SK-N-SH (cell line): ENCODE results near the gene EIF3B.

Experiments
- CTCF ChIP-seq: fragments of 200-600 bp; sonication (generic); IDR thresholded peaks from 2 replicates; pipeline ENCODE4 v1.6.1; 2017; ENCODE audit warnings: antibody characterized with exemption, mild to moderate bottlenecking, moderate library complexity
- POLR2AphosphoS5 ChIP-seq: IDR thresholded peaks from 2 replicates; pipeline ENCODE4 v1.6.1; 2012; ENCODE audit warnings: low read depth, low read length
- SIN3A ChIP-seq: IDR thresholded peaks from 2 replicates; pipeline ENCODE4 v1.6.1; 2012; ENCODE audit warnings: low read depth, mild to moderate bottlenecking, low read length, moderate library complexity, borderline replicate concordance

- TF ChIP-seq POLR2AphosphoS5 (no peak), SIN3A (no peak), CTCF (no peak)
Measured at GRCh38 chr7:2386964-2387669, 32.5 kb downstream of the EIF3B start.
